HG02678 (cell line): ENCODE results near the gene PLXNB3.
"Not testable (repeated sequence)": the region's sequence is repeated elsewhere in the genome, so short reads cannot be mapped to it uniquely, and the experiment has no call there.

ENCODE experiments used
- ATAC-seq: cut with Tn5 transposase; IDR thresholded peaks from one replicate; pipeline ENCODE4 v1.9.1; 2021; ENCODE audit warnings: mild to moderate bottlenecking, moderate library complexity; ENCODE audit not compliant: unreplicated experiment

PLXNB3 gene

DNA sequence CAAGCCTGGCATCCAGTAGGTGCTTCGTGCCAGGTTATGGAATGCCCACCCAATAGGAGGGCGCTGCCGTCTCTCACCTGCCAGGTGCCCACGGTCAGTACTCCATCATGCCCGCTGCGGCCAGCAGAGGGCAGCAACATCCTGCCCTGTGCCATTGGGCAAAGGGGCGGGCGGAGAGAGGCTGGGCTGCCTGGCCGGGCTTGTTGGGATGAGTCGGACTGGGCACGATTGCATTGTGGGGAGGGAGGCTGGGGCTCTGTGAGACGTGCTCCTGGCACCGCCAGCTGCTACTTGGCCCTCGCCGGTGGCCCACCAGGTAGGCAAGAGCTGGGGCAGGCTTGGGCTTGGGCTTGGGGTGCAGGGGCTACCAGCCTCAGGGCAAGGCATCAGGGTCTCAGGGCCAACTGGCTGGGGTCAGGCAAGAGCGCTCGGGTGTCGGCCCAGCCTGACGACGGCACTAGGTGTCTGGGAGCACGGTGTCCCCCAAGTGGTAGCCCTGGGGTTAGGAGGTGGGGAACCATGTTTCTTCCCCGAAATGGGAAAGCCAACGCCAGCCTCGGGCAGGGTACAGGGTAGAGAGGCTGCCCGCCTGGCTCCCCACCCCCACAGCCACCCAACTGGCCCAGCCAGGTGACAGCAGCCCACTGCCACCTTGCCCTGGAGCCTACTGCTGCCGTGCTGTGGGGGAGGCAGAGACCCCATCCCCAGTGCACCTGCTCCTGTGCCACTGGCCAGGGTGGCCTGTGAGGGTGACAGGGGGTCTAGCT lies at the start of gene PLXNB3:
Gene PLXNB3, plus strand, starts transcription at position 261 of the 767 bp plus-strand sequence. CDS start 1,287 bp downstream, outside the sequence.
- no peak for ATAC-seq

GRCh38 chrX:153714256-153714655 lies 49.8 kb upstream of the PLXNB3 start:
- no peak for ATAC-seq

DNA sequence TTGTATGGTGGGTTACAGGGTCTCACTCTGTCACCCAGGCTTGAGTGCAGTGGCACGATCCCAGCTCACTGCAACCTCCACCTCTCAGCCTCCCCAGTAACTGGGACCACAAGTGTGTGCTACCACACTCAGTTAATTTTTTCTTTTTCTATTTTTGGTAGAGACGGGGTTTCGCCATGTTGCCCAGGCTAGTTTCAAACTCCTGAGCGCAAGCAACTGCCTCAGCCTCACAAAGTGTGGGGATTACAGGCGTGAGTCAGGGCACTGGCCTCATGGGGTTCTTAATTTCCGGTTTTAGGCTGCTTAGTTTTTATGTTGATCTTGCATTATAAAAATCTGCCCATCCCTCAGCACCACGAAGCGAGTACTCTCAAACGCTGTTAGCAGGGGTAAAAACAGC lies 46.6 kb upstream of the PLXNB3 start:
- no peak for ATAC-seq

- ATAC-seq, result no peak
Measured at GRCh38 chrX:153719238-153719637, 44.8 kb upstream of the PLXNB3 start.

- ATAC-seq, result no peak
Measured at GRCh38 chrX:153719701-153720100, 44.3 kb upstream of the PLXNB3 start.

DNA sequence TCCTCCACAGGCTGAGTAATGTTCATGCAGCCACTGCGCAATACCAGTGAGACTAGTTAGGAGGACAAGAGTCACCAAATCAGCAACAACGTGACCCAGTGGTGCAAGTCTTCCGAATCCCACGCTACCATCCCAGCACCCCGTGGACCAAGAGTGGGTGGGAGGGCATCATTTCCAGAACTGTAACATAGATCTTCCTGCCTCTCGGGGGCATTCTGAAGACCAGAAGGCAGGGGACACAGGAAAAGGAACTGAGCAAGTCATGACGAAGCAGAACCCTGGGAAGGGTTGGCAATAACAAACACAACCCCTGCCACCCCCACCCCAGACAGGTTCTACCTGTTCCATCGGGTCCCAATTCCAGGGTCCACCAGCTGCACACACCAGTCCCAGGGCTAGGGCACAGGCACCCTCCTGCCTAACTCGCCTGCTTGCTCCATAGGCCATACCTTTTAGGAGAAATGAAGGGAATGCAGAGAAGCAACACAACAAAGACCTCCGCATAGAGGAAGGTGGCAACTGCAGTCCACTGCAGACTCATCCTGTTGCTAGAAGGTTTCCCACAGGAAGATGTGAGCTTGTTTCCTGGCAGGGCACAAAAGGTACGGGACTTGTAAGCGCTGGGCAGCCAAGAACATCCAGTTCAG lies 41.2 kb upstream of the PLXNB3 start:
- ATAC-seq, result no peak

GRCh38 chrX:153723351-153724251 lies 40.4 kb upstream of the PLXNB3 start:
- ATAC-seq, result peak; percentile 30

- ATAC-seq, result peak; percentile 56
Measured at GRCh38 chrX:153724252-153725038, 39.6 kb upstream of the PLXNB3 start, which contains the start of the genes ABCD1 and BCAP31. TSS of gene ABCD1 (plus strand) at chrX:153724856. CDS start at chrX:153725267, 411 bp downstream. TSS of gene BCAP31 (minus strand) at chrX:153724387. CDS start at chrX:153723244, 1,143 bp downstream.

GRCh38 chrX:153725039-153725831 lies 38.8 kb upstream of the PLXNB3 start:
- no peak for ATAC-seq

DNA sequence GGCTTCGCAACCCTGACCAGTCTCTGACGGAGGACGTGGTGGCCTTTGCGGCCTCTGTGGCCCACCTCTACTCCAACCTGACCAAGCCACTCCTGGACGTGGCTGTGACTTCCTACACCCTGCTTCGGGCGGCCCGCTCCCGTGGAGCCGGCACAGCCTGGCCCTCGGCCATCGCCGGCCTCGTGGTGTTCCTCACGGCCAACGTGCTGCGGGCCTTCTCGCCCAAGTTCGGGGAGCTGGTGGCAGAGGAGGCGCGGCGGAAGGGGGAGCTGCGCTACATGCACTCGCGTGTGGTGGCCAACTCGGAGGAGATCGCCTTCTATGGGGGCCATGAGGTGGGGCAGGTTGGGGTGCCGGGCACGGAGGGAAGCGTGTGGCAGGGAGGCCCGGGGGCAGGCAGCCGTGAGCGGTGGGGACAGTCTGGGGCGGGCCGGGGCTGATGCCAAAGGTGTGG lies 38.2 kb upstream of the PLXNB3 start:
- ATAC-seq, result no peak

DNA sequence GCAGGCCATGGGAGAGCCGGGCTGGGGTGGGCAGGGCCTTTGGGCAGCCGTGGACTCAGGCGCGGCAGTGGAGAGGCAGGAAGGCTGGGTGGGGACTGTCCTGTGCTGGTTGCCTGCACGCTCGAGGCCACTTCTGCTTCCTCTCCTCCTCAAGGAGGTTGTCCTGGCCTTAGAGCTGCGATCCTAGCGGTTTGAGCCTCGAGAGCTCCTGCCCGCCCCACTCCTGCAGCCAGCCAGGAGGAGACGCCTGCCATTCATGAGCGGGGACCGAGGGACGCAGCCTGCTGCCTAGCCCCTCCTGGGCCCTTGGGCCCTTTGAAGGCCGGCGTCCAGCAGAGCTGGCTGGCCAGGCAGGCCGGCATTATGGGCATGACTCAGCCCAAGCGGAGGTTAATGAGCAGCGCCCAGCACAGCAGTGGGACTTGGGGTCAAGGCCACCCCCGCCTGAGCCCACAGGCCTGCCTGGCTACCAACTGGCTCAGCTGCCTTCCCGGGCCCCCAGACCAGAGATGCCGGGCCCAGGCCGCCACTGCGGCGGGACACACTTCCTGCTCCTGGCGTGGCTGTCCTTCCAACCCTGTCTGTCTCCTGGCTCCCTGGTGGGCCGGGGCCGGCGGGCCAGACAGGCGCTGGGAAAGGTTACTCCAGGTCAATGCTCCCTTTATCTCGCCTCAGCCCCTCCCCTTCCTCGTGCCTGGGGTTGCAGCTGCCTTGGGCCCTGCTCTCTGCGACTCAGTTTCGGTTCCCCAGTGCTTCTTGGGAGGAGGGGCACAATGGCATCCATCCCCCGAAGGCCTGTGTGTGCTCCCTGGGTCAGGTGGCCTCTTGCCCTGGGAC lies 37.5 kb upstream of the PLXNB3 start:
- ATAC-seq, result peak; percentile 46

DNA sequence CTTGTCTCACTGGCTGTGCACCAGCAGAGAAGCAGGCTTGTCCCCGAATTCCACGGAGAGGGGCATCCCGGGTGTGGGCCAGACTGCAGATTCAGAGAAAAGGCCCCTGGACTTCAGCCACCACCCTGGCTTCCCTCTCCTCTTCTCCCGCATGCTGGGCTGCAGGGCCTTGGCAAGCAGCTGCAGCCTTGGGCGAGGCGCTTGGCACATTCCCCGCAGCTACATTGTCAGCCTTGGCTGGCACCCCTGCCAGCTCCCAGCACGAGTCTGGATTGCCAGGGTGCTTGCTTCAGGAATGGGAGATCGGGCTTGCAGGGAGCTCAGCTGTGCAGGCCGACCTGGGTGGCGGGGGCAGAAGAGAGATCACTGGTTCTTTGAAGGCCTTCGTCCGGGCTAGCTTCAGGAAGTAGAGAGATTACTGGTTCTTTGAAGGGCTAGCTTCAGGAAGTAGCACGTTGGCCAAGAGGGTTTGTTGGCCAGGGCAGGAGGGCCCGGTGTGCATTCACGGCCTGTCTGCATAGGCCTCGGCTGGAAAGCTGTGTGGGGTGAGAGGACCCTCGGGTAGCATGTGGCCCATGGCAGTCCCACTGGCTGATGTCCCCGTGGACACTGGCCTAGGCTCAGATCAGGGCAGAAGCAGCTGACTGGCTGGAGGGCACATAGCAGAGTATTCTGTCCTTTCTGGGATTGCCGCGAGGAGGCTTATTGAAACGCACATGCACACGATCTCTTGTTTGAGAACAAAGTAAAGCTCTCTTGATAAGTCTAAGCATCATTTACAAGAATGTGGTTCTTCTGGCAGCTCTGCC lies 36.7 kb upstream of the PLXNB3 start:
- ATAC-seq, result no peak

GRCh38 chrX:153728095-153728494 lies 36.0 kb upstream of the PLXNB3 start:
- no peak for ATAC-seq

- ATAC-seq, result no peak
Measured at GRCh38 chrX:153728951-153729631, 35.0 kb upstream of the PLXNB3 start.

GRCh38 chrX:153730115-153730514 lies 33.9 kb upstream of the PLXNB3 start:
- ATAC-seq, result not testable (repeated sequence)

DNA sequence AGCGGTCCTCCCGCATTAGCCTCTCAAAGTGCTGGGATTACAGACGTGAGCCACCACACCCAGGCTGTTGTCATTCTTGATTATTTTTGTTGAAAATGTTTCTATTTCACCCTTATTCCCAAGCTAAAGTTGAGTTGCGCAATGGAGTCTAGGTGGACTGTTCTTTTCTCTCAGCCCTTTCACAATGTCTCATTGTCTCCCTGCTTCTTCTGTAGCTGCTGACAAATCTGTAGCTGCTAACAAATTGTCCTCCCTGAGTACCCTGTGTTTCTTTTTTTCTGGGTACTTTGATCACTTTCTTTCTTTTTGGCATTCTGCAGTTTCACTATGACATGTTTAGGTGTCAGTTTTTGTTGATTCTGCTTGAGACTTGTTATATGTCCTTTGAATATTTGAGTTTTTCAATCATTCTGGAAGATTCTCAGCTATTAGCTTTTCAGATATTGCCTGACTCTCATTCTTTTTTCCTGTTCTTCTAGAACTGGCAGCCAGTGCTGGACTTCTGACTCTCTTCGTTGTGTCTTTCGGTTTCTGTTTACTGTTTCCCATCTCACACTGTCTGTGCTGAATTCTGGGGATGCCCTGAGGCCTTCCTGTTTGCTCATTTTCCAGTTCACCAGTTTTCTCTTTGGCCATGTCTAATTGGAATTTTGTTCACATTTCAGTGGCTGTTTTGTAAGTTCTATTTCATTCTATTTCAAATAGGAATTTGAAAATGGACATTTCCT lies 32.8 kb upstream of the PLXNB3 start:
- no peak for ATAC-seq

DNA sequence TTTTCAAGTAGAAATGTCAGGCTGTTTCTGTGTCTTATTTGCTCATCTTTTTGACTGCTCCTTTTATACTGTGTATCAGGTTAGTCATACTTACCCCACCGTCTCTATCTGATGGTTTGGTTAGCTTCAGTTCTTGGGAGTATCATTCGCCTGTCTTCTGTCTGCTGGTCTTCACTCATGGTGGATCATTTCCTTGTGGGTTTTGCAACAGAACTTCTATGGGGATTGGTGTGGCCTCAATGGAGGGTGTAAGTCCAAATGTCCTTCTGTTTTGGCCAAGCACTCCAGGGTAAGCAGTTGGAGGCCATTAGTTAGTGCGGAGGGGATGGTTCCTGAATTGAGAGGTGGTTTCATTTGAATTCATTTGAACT lies 32.2 kb upstream of the PLXNB3 start:
- no peak for ATAC-seq
